Fibroblast of lung (primary cell): ENCODE results near the gene PIK3C2A.

Experiments used
- EZH2 ChIP-seq: IDR thresholded peaks from 2 replicates; pipeline ENCODE4 v1.5.1; 2012; ENCODE audit warnings: low read length, control low read depth, mild to moderate bottlenecking; ENCODE audit errors: missing control alignments
- TF ChIP-seq, protein P1 (sequence below), 2 donors: IDR thresholded peaks in 1 of 2; conservative IDR thresholded peaks in 1 of 2; 1 replicate in 1 of 2; 2 replicates in 1 of 2; pipeline ENCODE4 v1.5.1; 2011 to 2012; ENCODE audit warnings: low read length in 2 of 2, control low read depth in 1 of 2, inconsistent platforms in 1 of 2, low read depth in 1 of 2, mild to moderate bottlenecking in 1 of 2

DNA sequence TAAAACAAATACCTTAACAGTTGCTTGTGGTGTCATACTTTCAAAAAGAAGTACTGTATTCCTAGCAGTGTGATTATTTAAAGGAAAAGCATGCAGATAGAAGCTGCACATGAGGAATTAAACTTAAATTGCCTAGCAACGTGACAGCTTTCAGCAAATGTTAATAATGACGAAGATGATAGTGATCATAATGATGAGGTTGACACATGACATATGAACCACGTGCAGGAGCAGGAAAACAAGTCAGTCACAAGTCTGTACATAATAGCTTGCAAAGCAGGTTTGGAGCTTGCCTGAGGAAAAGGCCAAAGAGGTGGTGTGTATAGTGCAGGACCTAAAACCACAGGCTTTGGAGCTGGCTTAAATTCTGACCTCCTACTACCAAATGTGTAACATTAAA, 30.6 kb upstream of the PIK3C2A start:
- TF ChIP-seq EZH2: no peak
- TF ChIP-seq, protein P1, sequence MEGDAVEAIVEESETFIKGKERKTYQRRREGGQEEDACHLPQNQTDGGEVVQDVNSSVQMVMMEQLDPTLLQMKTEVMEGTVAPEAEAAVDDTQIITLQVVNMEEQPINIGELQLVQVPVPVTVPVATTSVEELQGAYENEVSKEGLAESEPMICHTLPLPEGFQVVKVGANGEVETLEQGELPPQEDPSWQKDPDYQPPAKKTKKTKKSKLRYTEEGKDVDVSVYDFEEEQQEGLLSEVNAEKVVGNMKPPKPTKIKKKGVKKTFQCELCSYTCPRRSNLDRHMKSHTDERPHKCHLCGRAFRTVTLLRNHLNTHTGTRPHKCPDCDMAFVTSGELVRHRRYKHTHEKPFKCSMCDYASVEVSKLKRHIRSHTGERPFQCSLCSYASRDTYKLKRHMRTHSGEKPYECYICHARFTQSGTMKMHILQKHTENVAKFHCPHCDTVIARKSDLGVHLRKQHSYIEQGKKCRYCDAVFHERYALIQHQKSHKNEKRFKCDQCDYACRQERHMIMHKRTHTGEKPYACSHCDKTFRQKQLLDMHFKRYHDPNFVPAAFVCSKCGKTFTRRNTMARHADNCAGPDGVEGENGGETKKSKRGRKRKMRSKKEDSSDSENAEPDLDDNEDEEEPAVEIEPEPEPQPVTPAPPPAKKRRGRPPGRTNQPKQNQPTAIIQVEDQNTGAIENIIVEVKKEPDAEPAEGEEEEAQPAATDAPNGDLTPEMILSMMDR (conservative IDR thresholded peaks at IDR 0.05 in 1 of 2, IDR thresholded peaks at IDR 0.05 in 1 of 2; ENCODE audit: low read depth in 1 of 2, low read length in 2 of 2): no peak
